ENCODE data around the gene MTHFD2L. TPM values are rescaled to one million over a fixed set of nuclear protein-coding genes. Genes with fewer than 3 reads are reported as not detected.
A peak's percentile ranks its signal among the peaks of the same experiment; 100 is the strongest.

MTHFD2L gene
- total and polyA plus RNA-seq, 2 donors (not counting 3 experiments of a cell fraction or from before 2014, with no cell fraction given) = 6.9 to 15.2 TPM

- no peak overlapping the region for H3K27ac ChIP-seq (ENCODE audit: insufficient read depth, low read depth, low read length)
- no peak overlapping the region for H3K9ac ChIP-seq (replicated peaks; ENCODE audit: extremely low read depth, insufficient read depth, low read length)
- dilution Hi-C loops (cut with MboI; ENCODE audit: extremely low pct_ligation_motif_present, low sequenced_read_pairs) (no loop called here), intact Hi-C loops (cut with micrococcal nuclease) (no loop called here)
- DNase-seq (ENCODE audit: low read depth, low spot score) (peak; percentile 14), FAIRE-seq (no peak)
- no peaks in the 10 kb centered on the region for H3K27me3 ChIP-seq (ENCODE audit: control insufficient read depth in 2 of 2, insufficient read depth in 2 of 2, low read length in 2 of 2)
- H3K4me1 ChIP-seq (ENCODE audit: control insufficient read depth, extremely low read depth, insufficient read depth, low read length) = no peaks in the 10 kb centered on the region
- POLR2A ChIA-PET = no interaction called here
- H3K36me3 ChIP-seq (ENCODE audit: control insufficient read depth in 2 of 2, extremely low read depth in 1 of 2, insufficient read depth in 2 of 2, low read length in 2 of 2) = no peaks in the 10 kb centered on the region
- H3K9me1 ChIP-seq (replicated peaks; ENCODE audit: control insufficient read depth, extremely low read depth, insufficient read depth, low read length) = no peaks in the 10 kb centered on the region
- H3K4me3 ChIP-seq (replicated peaks in 1 of 3; ENCODE audit: insufficient read depth in 1 of 3, low read depth in 1 of 3, low read length in 3 of 3) = no peak overlapping the region
- no peak overlapping the region for H3K4me2 ChIP-seq (ENCODE audit: insufficient read depth, low read length)
- H2AFZ ChIP-seq (ENCODE audit: low read depth, low read length) = no peak overlapping the region
- BruUV-seq (replicated peaks) = no TSS peak
- CTCF ChIA-PET = interaction anchor here (1.5 to 2.9 kb wide), 6 partner anchors 8 to 54 kb away, joined by 3 to 9 read pairs (median 6); no protein-coding TSS in a partner anchor
- no peaks in the 10 kb centered on the region for H3K9me3 ChIP-seq (replicated peaks; ENCODE audit: control insufficient read depth, insufficient read depth, low read length)
- TF ChIP-seq JUN (IDR thresholded peaks at IDR 0.05; ENCODE audit: borderline replicate concordance, insufficient read depth, insufficient read length, low read depth) = no peak
- H4K20me1 ChIP-seq (replicated peaks; ENCODE audit: control insufficient read depth, extremely low read depth, insufficient read depth, low read length) = no peaks in the 10 kb centered on the region
- H3K79me2 ChIP-seq (ENCODE audit: control insufficient read depth, insufficient read depth, low read length) = no peaks in the 10 kb centered on the region
These were observed 17.0 kb downstream of the MTHFD2L start for GRCh38 chr4:74174941-74175340.

GRCh38 chr4:74175379-74175778, 17.5 kb downstream of the MTHFD2L start:
- intact Hi-C loops (cut with micrococcal nuclease) = no loop called here
- Histone ChIP-seq H3K27ac (ENCODE audit: insufficient read depth, low read depth, low read length) (no peak overlapping the region), H3K9me1 (replicated peaks; ENCODE audit: control insufficient read depth, extremely low read depth, insufficient read depth, low read length) (no peaks in the 10 kb centered on the region), H3K4me3 (replicated peaks in 1 of 3; ENCODE audit: insufficient read depth in 1 of 3, low read depth in 1 of 3, low read length in 3 of 3) (no peak overlapping the region), H3K4me2 (ENCODE audit: insufficient read depth, low read length) (no peak overlapping the region), H3K27me3 (ENCODE audit: control insufficient read depth in 2 of 2, insufficient read depth in 2 of 2, low read length in 2 of 2) (no peaks in the 10 kb centered on the region), H3K79me2 (ENCODE audit: control insufficient read depth, insufficient read depth, low read length) (no peaks in the 10 kb centered on the region), H3K36me3 (ENCODE audit: control insufficient read depth in 2 of 2, extremely low read depth in 1 of 2, insufficient read depth in 2 of 2, low read length in 2 of 2) (no peaks in the 10 kb centered on the region), H3K4me1 (ENCODE audit: control insufficient read depth, extremely low read depth, insufficient read depth, low read length) (no peaks in the 10 kb centered on the region), H2AFZ (ENCODE audit: low read depth, low read length) (no peak overlapping the region), H3K9ac (replicated peaks; ENCODE audit: extremely low read depth, insufficient read depth, low read length) (no peak overlapping the region), H4K20me1 (replicated peaks; ENCODE audit: control insufficient read depth, extremely low read depth, insufficient read depth, low read length) (no peaks in the 10 kb centered on the region), H3K9me3 (replicated peaks; ENCODE audit: control insufficient read depth, insufficient read depth, low read length) (no peaks in the 10 kb centered on the region)
- dilution Hi-C loops (cut with MboI; ENCODE audit: extremely low pct_ligation_motif_present, low sequenced_read_pairs) = no loop called here
- ChIA-PET CTCF (interaction anchor here (1.5 to 2.9 kb wide), 6 partner anchors 8 to 145 kb away, joined by 3 to 9 read pairs (median 6); no protein-coding TSS in a partner anchor), POLR2A (no interaction called here)
- DNase-seq (ENCODE audit: low read depth, low spot score) (no peak), FAIRE-seq (no peak)
- TF ChIP-seq POLR2AphosphoS5 (IDR thresholded peaks at IDR 0.05; ENCODE audit: insufficient read depth, low read depth, low read length) = no peak
- TF ChIP-seq EZH2 (IDR thresholded peaks at IDR 0.05; ENCODE audit: borderline replicate concordance, low read depth, low read length, severe bottlenecking) = no peak
- no peak for TF ChIP-seq POLR2A (IDR thresholded peaks at IDR 0.05; ENCODE audit: low read depth, low read length)
- TF ChIP-seq MAX (IDR thresholded peaks at IDR 0.05; ENCODE audit: insufficient read depth, insufficient read length) = no peak
- TF ChIP-seq CTCF (IDR thresholded peaks at IDR 0.05; ENCODE audit: extremely low read depth in 1 of 2, insufficient read depth in 1 of 2, low read depth in 1 of 2, low read length in 2 of 2) = no peak
- no peak for TF ChIP-seq GATA2 (IDR thresholded peaks at IDR 0.05; ENCODE audit: insufficient read depth, insufficient read length, low read depth, low read length)
- TF ChIP-seq JUN (IDR thresholded peaks at IDR 0.05; ENCODE audit: borderline replicate concordance, insufficient read depth, insufficient read length, low read depth) = no peak
- TF ChIP-seq MYC (IDR thresholded peaks at IDR 0.05; ENCODE audit: low read depth, low read length) = no peak
- TF ChIP-seq FOS (IDR thresholded peaks at IDR 0.05; ENCODE audit: borderline replicate concordance, insufficient read depth, low read length) = no peak
- no TSS peak for BruUV-seq (replicated peaks)
